BJ (cell line): ENCODE results near the gene NCKIPSD. TPM values are rescaled to one million over a fixed set of nuclear protein-coding genes. Genes with fewer than 3 reads are reported as not detected.

Experiments
- CTCF ChIA-PET: fragments of 350-600 bp; formaldehyde crosslinking; extraction: SDS; loops from one replicate; lab custom pipeline; 2021; ENCODE audit warnings: antibody characterized with exemption, inconsistent platforms; lab: Yijun Ruan, JAX
- POLR2A ChIA-PET: fragments of 300-600 bp; sonication (Branson Sonifier 250); formaldehyde crosslinking; extraction: SDS; loops from one replicate; lab custom pipeline; 2021; ENCODE audit warnings: antibody characterized with exemption; lab: Charles Lee
- DNase-seq: peaks from one replicate; pipeline ENCODE4 v3.0.0-alpha.2; 2011; ENCODE audit warnings: low read depth
- H3K27me3 ChIP-seq: 2 replicates; pipeline ENCODE4 v1.6.0; 2011; ENCODE audit warnings: low read length; ENCODE audit not compliant: control insufficient read depth, insufficient read depth
- H3K36me3 ChIP-seq: 2 replicates; pipeline ENCODE4 v1.5.1; 2011; ENCODE audit warnings: low read length; ENCODE audit not compliant: control insufficient read depth, insufficient read depth
- H3K4me3 ChIP-seq: 2 replicates; pipeline ENCODE4 v1.5.1; 2011; ENCODE audit warnings: low read depth, mild to moderate bottlenecking, control low read depth, low read length
- polyA plus RNA-seq: library from polyadenylated mRNA; depleted of rRNA; stranded (reverse); fragments of >200 nt; gene quantifications from 2 replicates; pipeline ENCODE4 v1.2.3, GENCODE V29; 2011
- TF ChIP-seq, protein P1 (sequence below): IDR thresholded peaks from 2 replicates; pipeline ENCODE4 v1.5.1; 2011; ENCODE audit warnings: low read depth, mild to moderate bottlenecking, control low read depth, inconsistent platforms, low read length, moderate library complexity; ENCODE audit not compliant: insufficient read depth

Gene NCKIPSD
- polyA plus RNA-seq, 1 experiment, result 34.9 TPM

DNA sequence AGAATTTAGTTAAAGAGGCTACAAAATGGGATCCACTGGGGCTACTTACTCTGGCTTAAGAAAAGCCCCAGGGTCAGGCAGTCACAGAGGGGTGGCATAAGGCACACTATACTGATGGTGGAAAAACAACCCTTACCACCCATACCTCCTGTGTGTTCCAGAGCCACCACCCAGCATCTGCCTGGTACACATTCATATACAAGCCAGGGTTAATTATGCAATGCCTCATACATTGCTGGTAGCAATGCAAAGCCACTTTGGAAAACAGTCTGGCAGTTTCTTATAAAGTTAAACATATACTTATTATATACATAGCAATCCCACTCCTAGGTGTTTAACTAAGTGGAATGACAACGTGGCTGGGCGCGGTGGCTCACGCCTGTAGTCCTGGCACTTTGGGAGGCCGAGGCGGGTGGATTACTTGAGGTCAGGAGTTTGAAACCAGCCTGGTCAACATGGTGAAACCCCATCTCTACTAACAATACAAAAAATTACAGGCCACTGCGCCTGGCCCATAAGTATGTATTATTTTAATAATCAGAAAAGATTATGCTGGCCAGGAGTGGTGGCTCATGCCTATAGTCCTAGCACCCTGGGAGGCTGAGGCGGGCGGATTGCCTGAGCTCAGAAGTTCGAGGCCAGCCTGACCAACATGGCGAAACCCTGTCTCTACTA, 15.2 kb upstream of the NCKIPSD start:
- H3K4me3 ChIP-seq, result no peak overlapping the region
- no peaks in the 10 kb centered on the region for H3K27me3 ChIP-seq
- DNase-seq, result no peak
- TF ChIP-seq, protein P1, sequence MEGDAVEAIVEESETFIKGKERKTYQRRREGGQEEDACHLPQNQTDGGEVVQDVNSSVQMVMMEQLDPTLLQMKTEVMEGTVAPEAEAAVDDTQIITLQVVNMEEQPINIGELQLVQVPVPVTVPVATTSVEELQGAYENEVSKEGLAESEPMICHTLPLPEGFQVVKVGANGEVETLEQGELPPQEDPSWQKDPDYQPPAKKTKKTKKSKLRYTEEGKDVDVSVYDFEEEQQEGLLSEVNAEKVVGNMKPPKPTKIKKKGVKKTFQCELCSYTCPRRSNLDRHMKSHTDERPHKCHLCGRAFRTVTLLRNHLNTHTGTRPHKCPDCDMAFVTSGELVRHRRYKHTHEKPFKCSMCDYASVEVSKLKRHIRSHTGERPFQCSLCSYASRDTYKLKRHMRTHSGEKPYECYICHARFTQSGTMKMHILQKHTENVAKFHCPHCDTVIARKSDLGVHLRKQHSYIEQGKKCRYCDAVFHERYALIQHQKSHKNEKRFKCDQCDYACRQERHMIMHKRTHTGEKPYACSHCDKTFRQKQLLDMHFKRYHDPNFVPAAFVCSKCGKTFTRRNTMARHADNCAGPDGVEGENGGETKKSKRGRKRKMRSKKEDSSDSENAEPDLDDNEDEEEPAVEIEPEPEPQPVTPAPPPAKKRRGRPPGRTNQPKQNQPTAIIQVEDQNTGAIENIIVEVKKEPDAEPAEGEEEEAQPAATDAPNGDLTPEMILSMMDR, result no peak
- peaks cover 1% of the 10 kb centered on the region for H3K36me3 ChIP-seq
- ChIA-PET CTCF (no interaction called here), POLR2A (no interaction called here)

DNA sequence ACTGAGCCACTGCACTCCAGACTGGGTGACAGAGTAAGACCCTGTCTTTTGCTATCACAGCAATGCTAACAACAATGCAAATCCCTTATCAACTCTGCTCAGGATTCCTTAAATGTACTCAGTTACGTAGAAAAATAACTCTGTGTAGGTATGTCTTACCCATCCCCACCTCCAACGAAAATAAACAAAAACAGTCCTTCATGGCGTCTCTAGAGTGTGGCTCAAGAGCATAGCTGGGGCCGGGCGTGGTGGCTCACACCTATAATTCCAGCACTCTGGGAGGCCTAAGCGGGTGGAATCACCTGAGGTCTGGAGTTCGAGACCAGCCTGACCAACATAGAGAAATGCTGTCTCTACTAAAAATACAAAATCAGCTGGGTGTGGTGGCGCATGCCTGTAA, 13.2 kb upstream of the NCKIPSD start:
- DNase-seq, result no peak
- Histone ChIP-seq H3K36me3 (peaks cover 8% of the 10 kb centered on the region), H3K27me3 (no peaks in the 10 kb centered on the region), H3K4me3 (no peak overlapping the region)
- POLR2A ChIA-PET, result interaction anchor here (0.6 kb wide), 1 partner anchor 407 kb away, joined by 4 read pairs; no protein-coding TSS in a partner anchor
- TF ChIP-seq, protein P1, result no peak
- CTCF ChIA-PET, result interaction anchor here (1.2 to 1.4 kb wide), 2 partner anchors 9 to 13 kb away, joined by 3 read pairs; partner anchors contain the start of gene NCKIPSD

DNA sequence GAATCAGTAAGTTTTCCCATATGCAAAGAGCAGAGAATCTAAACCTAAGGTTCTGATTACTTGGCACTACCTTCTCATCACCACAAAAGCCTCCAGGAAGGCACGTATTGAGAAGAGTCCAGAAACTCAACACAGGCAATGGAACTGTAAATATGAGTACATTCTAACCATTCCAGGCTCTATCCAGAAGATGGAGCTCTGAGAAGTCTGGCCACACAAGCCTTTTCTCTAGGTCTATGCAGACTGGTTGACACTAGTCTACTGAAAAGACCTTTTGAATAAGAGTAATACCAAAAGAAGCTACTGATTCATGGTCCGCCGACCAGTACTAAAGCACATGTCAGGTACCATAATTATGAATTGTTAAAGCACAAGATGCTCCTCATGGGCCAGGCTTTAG, 12.2 kb upstream of the NCKIPSD start:
- no peaks in the 10 kb centered on the region for H3K27me3 ChIP-seq
- no peak for DNase-seq
- ChIA-PET CTCF (interaction anchor here (1.2 to 1.4 kb wide), 4 partner anchors 10 to 42 kb away, joined by 3 to 6 read pairs (median 3); partner anchors contain the start of gene NCKIPSD), POLR2A (no interaction called here)
- TF ChIP-seq, protein P1, result no peak
- H3K36me3 ChIP-seq, result peaks cover 13% of the 10 kb centered on the region
- H3K4me3 ChIP-seq, result no peak overlapping the region

DNA sequence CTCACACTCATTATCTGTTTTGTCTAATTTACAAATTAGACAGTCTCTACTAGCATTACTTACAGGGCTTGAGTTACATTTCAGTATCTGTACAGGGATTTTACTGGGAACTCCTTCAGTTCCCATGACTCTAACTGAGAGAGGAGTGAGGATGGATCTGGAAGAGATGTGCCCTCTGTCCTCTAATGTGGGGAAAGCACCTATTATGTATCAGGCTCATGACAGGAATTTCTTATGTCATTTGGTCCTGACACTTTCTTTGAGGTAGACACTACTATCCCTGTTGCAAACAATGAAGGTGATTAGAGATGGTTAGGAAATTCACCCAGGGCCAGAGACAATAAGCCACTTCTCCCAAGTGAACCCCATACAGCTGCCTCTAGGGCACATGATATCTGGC, 10.9 kb upstream of the NCKIPSD start:
- TF ChIP-seq, protein P1, result no peak
- Histone ChIP-seq H3K27me3 (no peaks in the 10 kb centered on the region), H3K4me3 (no peak overlapping the region), H3K36me3 (peaks cover 19% of the 10 kb centered on the region)
- ChIA-PET CTCF (interaction anchor here (0.9 to 1.7 kb wide), 4 partner anchors 10 to 43 kb away, joined by 3 to 8 read pairs (median 6); partner anchors contain the start of gene NCKIPSD), POLR2A (interaction anchor here (1.2 kb wide), 1 partner anchor 20 kb away, joined by 3 read pairs; the partner anchor contains the start of gene IP6K2)
- DNase-seq, result no peak

DNA sequence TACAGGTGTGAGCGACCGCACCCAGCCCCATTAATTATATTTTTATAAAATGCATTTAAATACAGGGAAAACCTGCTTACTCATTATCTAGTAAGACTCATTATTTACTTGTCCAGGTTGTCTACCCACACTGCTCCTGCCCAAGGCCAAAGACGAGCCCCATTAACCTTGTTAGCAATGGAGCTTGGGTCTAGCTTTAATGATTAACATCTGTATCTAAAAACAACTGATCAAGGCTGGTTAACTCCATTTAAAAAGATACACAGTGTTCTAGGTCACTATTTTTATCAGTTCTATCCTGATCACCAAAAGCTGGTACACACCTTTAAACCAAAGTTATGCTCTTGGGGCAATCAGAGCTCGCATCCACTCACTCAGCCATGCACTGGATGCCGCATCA, 10.4 kb upstream of the NCKIPSD start:
- peaks cover 19% of the 10 kb centered on the region for H3K36me3 ChIP-seq
- ChIA-PET CTCF (interaction anchor here (0.9 to 1.7 kb wide), 4 partner anchors 10 to 44 kb away, joined by 3 to 8 read pairs (median 6); partner anchors contain the start of gene NCKIPSD), POLR2A (interaction anchor here (1.2 kb wide), 1 partner anchor 21 kb away, joined by 3 read pairs; the partner anchor contains the start of gene IP6K2)
- TF ChIP-seq, protein P1, result no peak
- H3K4me3 ChIP-seq, result no peak overlapping the region
- no peaks in the 10 kb centered on the region for H3K27me3 ChIP-seq
- DNase-seq, result no peak
